Gastrocnemius medialis (tissue), 4 donors: ENCODE measurements around the gene AGXT. TPM values are rescaled to one million over a fixed set of nuclear protein-coding genes. Genes with fewer than 3 reads are reported as not detected.

Source experiments
- ATAC-seq, 2 donors: fragments of 150-250 bp; one replicate each; pipeline ENCODE4 v1.9.1; 2016
- DNase-seq, 2 donors: peaks; one replicate each; pipeline ENCODE4 v3.0.0-alpha.2; 2019
- H3K27ac ChIP-seq, 4 donors: fragments of 200-600 bp; sonication (generic); 1 replicate in 1 of 4; 2 replicates in 3 of 4; pipeline ENCODE4 v1.5.1; 2016 to 2018; ENCODE audit warnings: mild to moderate bottlenecking in 2 of 4, moderate library complexity in 1 of 4
- H3K27me3 ChIP-seq, 3 donors: fragments of 200-600 bp; sonication (generic) in 2 of 3; 1 replicate in 1 of 3; 2 replicates in 2 of 3; pipeline versions ENCODE4 v1.5.1 to v1.6.0; 2016 to 2019; ENCODE audit warnings: mild to moderate bottlenecking in 1 of 3, moderate library complexity in 1 of 3
- H3K36me3 ChIP-seq, 2 donors: fragments of 200-600 bp; sonication (generic) in 1 of 2; one replicate each; pipeline ENCODE4 v1.5.1; 2017 to 2018
- H3K4me1 ChIP-seq, 2 donors: fragments of 200-600 bp; sonication (generic) in 1 of 2; one replicate each; pipeline ENCODE4 v1.5.1; 2016 to 2017; ENCODE audit warnings: mild to moderate bottlenecking in 2 of 2
- H3K4me3 ChIP-seq, 4 donors: fragments of 200-600 bp; sonication (generic) in 3 of 4; 1 replicate in 1 of 4; 2 replicates in 3 of 4; pipeline ENCODE4 v1.5.1; 2016 to 2019; ENCODE audit warnings: mild to moderate bottlenecking in 2 of 4
- H3K9me3 ChIP-seq, 3 donors: fragments of 200-600 bp; sonication (generic) in 2 of 3; 1 replicate in 1 of 3; 2 replicates in 2 of 3; pipeline ENCODE4 v1.5.1; 2016 to 2019
- CTCF ChIP-seq, 5 experiments: fragments of 450-650 bp in 3 of 5; fragments of 200-600 bp in 2 of 5; sonication (generic) in 2 of 5; IDR thresholded peaks in 4 of 5; conservative IDR thresholded peaks in 1 of 5; 1 replicate in 4 of 5; 2 replicates in 1 of 5; pipeline ENCODE4 v1.5.1; 2016 to 2019; ENCODE audit warnings: antibody characterized with exemption in 5 of 5, mild to moderate bottlenecking in 3 of 5, moderate library complexity in 3 of 5
- POLR2A ChIP-seq, 2 donors: fragments of 450-650 bp; IDR thresholded peaks; one replicate each; pipeline ENCODE4 v1.6.1; 2017; ENCODE audit warnings: antibody characterized with exemption in 2 of 2, mild to moderate bottlenecking in 2 of 2, moderate library complexity in 2 of 2
- in situ Hi-C, 4 donors: fragments of 200-750 bp; cut with MboI; loops; one replicate each; pipeline versions ENCODE4 v1.15.0 to v1.8.0; 2017; ENCODE audit warnings: low sequenced_read_pairs in 4 of 4
- intact Hi-C: fragments of 100-400 bp; cut with DNase I; formaldehyde crosslinking; loops from one replicate; pipeline ENCODE4 v1.15.1; 2023; ENCODE audit warnings: low total_unique reads
- total RNA-seq, 4 donors: library from RNA; depleted of rRNA; stranded (reverse); fragments of >200 nt; gene quantifications; one replicate each; pipeline versions ENCODE4 v1.1.0 to v1.2.3, GENCODE V29; 2016

Gene AGXT
- total RNA-seq, 4 donors from 2014 or later: 1.7 to 3.3 TPM; not detected in 2

- Histone ChIP-seq H3K27ac (no peak overlapping the region), H3K27me3 (peaks cover 5 to 13% (median 8%) of the 10 kb centered on the region in 3 donors), H3K9me3 (no peaks in the 10 kb centered on the region), H3K4me3 (no peak overlapping the region), H3K36me3 (no peaks in the 10 kb centered on the region), H3K4me1 (peaks cover 3 to 6% of the 10 kb centered on the region in 2 donors)
- intact Hi-C loops: loop anchor here (10.0 kb wide), 1 partner anchor 186 kb away; the partner anchor contains the start of gene MTERF4
- peak in 1 of 2 donors; percentile 5 for DNase-seq
- in situ Hi-C loops: no loop called here
- no peak for ATAC-seq
- TF ChIP-seq CTCF (IDR thresholded peaks at IDR 0.05 in 4 of 5, conservative IDR thresholded peaks at IDR 0.05 in 1 of 5) (no peak), POLR2A (IDR thresholded peaks at IDR 0.05) (no peak)
These were observed 49.9 kb downstream of the AGXT start for GRCh38 chr2:240918258-240919091.

- Histone ChIP-seq H3K27me3 (peaks cover 5 to 13% (median 8%) of the 10 kb centered on the region in 3 donors), H3K9me3 (no peaks in the 10 kb centered on the region), H3K27ac (no peak overlapping the region), H3K36me3 (no peaks in the 10 kb centered on the region), H3K4me3 (no peak overlapping the region), H3K4me1 (peaks cover under 1 to 3% of the 10 kb centered on the region in 2 donors)
- in situ Hi-C loops: no loop called here
- intact Hi-C loops: loop anchor here (10.0 kb wide), 1 partner anchor 186 kb away; the partner anchor contains the start of gene MTERF4
- no peak for ATAC-seq
- DNase-seq: peak in 1 of 2 donors; percentile 8
- TF ChIP-seq POLR2A (IDR thresholded peaks at IDR 0.05): no peak
- TF ChIP-seq CTCF (IDR thresholded peaks at IDR 0.05 in 4 of 5, conservative IDR thresholded peaks at IDR 0.05 in 1 of 5): no peak
These were observed 50.6 kb downstream of the AGXT start for GRCh38 chr2:240919161-240919781.

GRCh38 chr2:240919786-240920782 is 51.5 kb downstream of the AGXT start:
- intact Hi-C loops (loop anchor here (10.0 kb wide), 1 partner anchor 185 kb away; the partner anchor contains the start of gene MTERF4), in situ Hi-C loops (no loop called here)
- TF ChIP-seq POLR2A (IDR thresholded peaks at IDR 0.05) (no peak), CTCF (IDR thresholded peaks at IDR 0.05 in 4 of 5, conservative IDR thresholded peaks at IDR 0.05 in 1 of 5) (no peak)
- H3K4me3 ChIP-seq: no peak overlapping the region
- no peaks in the 10 kb centered on the region for H3K9me3 ChIP-seq
- H3K36me3 ChIP-seq: no peaks in the 10 kb centered on the region
- ATAC-seq (no peak), DNase-seq (peak; percentile 1 to 11)
- peaks cover 3 to 9% (median 8%) of the 10 kb centered on the region in 3 donors for H3K27me3 ChIP-seq
- no peaks in the 10 kb centered on the region for H3K4me1 ChIP-seq
- no peak overlapping the region for H3K27ac ChIP-seq

GRCh38 chr2:240920783-240921231 is 52.2 kb downstream of the AGXT start:
- H3K27me3 ChIP-seq: peaks cover 1 to 2% (median 2%) of the 10 kb centered on the region in 3 donors

More at GRCh38 chr2:240920783-240921231, 52.2 kb downstream of the AGXT start:
- no peaks in the 10 kb centered on the region for H3K9me3 ChIP-seq
- no peaks in the 10 kb centered on the region for H3K4me1 ChIP-seq
- DNase-seq (peak; percentile 1 to 5), ATAC-seq (no peak)
- no peak for TF ChIP-seq POLR2A (IDR thresholded peaks at IDR 0.05)
- TF ChIP-seq CTCF (IDR thresholded peaks at IDR 0.05 in 4 of 5, conservative IDR thresholded peaks at IDR 0.05 in 1 of 5): no peak
- in situ Hi-C loops (no loop called here), intact Hi-C loops (no loop called here)
- H3K36me3 ChIP-seq: no peaks in the 10 kb centered on the region
- H3K27ac ChIP-seq: no peak overlapping the region
- H3K4me3 ChIP-seq: no peak overlapping the region
